HCT116 (cell line): ENCODE measurements around the gene ANKRD2.

ENCODE experiments used
- FOSL1 ChIP-seq: IDR thresholded peaks from 2 replicates; pipeline ENCODE4 v1.6.1; 2012; ENCODE audit warnings: low read depth
- TF ChIP-seq, protein P1 (sequence below), 3 experiments: fragments of 200-600 bp in 1 of 3; sonication (generic) in 1 of 3; IDR thresholded peaks in 2 of 3; conservative IDR thresholded peaks in 1 of 3; 2 replicates each; pipeline ENCODE4 v1.5.1; 2012 to 2017; ENCODE audit warnings: low read depth in 2 of 3, low read length in 2 of 3, antibody characterized with exemption in 1 of 3, borderline replicate concordance in 1 of 3, control low read depth in 1 of 3, mild to moderate bottlenecking in 1 of 3, mixed read lengths in 1 of 3, mixed run types in 1 of 3, moderate library complexity in 1 of 3; ENCODE audit not compliant: insufficient read depth in 1 of 3

DNA sequence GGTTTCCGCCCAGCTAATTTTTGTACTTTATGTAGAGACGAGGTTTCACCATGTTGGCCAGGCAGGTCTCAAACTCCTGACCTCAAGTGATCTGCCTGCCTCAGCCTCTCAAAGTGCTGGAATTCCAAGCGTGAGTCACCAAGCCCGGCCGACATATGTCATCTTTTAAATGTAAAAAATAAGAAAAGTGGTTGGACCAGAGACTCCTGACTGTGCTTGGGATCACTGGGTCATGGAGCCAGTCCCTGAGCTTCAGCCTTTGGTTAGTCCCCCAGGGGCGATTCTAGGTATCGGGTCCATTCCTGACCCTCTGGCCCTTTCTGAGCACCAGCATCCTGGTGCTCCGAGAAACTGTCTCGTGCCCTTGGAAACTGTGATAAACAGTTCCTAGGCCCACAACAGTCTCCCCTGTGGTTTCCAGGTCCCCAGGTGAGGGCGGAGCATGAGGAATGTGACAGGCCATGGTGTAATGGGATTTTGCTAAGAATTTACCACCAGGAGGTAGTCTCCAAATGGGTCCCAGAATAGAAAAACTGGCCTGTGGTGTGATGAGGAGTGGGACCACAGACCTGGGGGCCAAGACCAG is 41.1 kb upstream of the ANKRD2 start:
- TF ChIP-seq, protein P1, sequence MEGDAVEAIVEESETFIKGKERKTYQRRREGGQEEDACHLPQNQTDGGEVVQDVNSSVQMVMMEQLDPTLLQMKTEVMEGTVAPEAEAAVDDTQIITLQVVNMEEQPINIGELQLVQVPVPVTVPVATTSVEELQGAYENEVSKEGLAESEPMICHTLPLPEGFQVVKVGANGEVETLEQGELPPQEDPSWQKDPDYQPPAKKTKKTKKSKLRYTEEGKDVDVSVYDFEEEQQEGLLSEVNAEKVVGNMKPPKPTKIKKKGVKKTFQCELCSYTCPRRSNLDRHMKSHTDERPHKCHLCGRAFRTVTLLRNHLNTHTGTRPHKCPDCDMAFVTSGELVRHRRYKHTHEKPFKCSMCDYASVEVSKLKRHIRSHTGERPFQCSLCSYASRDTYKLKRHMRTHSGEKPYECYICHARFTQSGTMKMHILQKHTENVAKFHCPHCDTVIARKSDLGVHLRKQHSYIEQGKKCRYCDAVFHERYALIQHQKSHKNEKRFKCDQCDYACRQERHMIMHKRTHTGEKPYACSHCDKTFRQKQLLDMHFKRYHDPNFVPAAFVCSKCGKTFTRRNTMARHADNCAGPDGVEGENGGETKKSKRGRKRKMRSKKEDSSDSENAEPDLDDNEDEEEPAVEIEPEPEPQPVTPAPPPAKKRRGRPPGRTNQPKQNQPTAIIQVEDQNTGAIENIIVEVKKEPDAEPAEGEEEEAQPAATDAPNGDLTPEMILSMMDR (IDR thresholded peaks at IDR 0.05 in 2 of 3, conservative IDR thresholded peaks at IDR 0.05 in 1 of 3; ENCODE audit: borderline replicate concordance in 1 of 3, insufficient read depth in 1 of 3, low read depth in 2 of 3, low read length in 2 of 3) = 0 out of 6 replicates have a peak, but pooled peaks of 1 of the 3 experiments have one; percentile 12
- no peak for TF ChIP-seq FOSL1
